Heart left ventricle (tissue), 13 donors: Measurements from ENCODE around the gene UVRAG.

Experiments
- CTCF ChIP-seq, 12 donors: fragments of 200-600 bp; sonication (generic) in 4 of 12; IDR thresholded peaks; one replicate each; pipeline versions ENCODE4 v1.5.0 to v1.8.0; 2018 to 2022; ENCODE audit warnings: antibody characterized with exemption in 12 of 12, mild to moderate bottlenecking in 5 of 12
- POLR2A ChIP-seq, 2 donors: fragments of 450-650 bp; IDR thresholded peaks; one replicate each; pipeline ENCODE4 v1.6.1; 2017; ENCODE audit warnings: antibody characterized with exemption in 2 of 2, mild to moderate bottlenecking in 2 of 2, moderate library complexity in 2 of 2
- donor health status: ischemic (EF 13 %, LVEDD 7.1; RV severe dilation, severe dysfunction).
- donor health status: DM: no; HTN: yes; CAD: no.
- donor health status: DM: no; HTN: no; CAD: no.
- donor health status: ischemic (EF 25% LVEDD 6.9; RV normal size, moderate dysfunction).
- donor health status: ischemic (EF 25% LVEDD 5.7; RV mildly dilated, moderate dysfunction).
- donor health status: ischemic (EF 35%, LVEDD 5.7; RV mildly dilated, moderate dysfunction).
- donor health status: nonischemic (EF 11% LVEDD 7.7; RV severe dilation, severe dysfunction).
- donor health status: DM: yes; HTN: yes; CAD: no.
- donor health status: PGD.
- donor health status: ischemic (EF 29% LVEDD 5.4; RV normal size, mild dysfunction).
- donor health status: nonischemic (EF 23%, LVEDD 6.1; RV moderate dilation, normal function).

DNA sequence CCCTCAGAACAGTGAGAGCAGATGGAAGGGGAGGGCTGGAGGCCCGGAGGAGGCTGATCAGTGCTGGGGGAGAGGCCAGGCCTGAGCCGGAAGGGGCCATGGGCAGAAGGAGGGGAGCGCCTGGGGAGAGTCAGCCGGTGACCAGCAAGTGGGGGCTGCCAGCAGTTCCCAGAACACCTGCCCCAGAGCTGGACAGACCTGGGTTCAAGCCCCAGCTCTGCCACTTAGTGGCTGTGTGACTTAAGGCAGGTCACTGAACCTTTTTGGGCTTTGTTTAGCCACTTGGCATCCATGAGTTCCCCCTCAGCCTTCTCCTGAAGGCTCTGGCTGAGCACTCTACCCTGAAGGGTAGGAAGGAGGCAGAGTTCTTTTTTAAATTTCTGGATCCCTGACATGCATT lies 373.9 kb downstream of the UVRAG start:
- TF ChIP-seq CTCF (IDR thresholded peaks at IDR 0.05) (no peak), POLR2A (IDR thresholded peaks at IDR 0.05) (no peak)
